AG09309 (cell line): ENCODE results near the gene PARD3B.

ENCODE experiments used
- DNase-seq: peaks from one replicate; pipeline ENCODE4 v3.0.0-alpha.2; 2010; ENCODE audit warnings: low read depth
- H3K4me3 ChIP-seq: 2 replicates; pipeline ENCODE4 v1.5.1; 2011; ENCODE audit warnings: mild to moderate bottlenecking, low read depth, low read length, moderate library complexity; ENCODE audit not compliant: control insufficient read depth
- TF ChIP-seq, protein P1 (sequence below): IDR thresholded peaks from 2 replicates; pipeline ENCODE4 v1.5.1; 2011; ENCODE audit warnings: mild to moderate bottlenecking, low read depth, low read length, inconsistent platforms; ENCODE audit not compliant: insufficient read depth, control insufficient read depth; ENCODE audit errors: missing control alignments

The PARD3B gene

GRCh38 chr2:204571911-204572310 lies 26.6 kb downstream of the PARD3B start:
- no peak for DNase-seq
- TF ChIP-seq, protein P1, sequence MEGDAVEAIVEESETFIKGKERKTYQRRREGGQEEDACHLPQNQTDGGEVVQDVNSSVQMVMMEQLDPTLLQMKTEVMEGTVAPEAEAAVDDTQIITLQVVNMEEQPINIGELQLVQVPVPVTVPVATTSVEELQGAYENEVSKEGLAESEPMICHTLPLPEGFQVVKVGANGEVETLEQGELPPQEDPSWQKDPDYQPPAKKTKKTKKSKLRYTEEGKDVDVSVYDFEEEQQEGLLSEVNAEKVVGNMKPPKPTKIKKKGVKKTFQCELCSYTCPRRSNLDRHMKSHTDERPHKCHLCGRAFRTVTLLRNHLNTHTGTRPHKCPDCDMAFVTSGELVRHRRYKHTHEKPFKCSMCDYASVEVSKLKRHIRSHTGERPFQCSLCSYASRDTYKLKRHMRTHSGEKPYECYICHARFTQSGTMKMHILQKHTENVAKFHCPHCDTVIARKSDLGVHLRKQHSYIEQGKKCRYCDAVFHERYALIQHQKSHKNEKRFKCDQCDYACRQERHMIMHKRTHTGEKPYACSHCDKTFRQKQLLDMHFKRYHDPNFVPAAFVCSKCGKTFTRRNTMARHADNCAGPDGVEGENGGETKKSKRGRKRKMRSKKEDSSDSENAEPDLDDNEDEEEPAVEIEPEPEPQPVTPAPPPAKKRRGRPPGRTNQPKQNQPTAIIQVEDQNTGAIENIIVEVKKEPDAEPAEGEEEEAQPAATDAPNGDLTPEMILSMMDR, result no peak
- no peak overlapping the region for H3K4me3 ChIP-seq

- H3K4me3 ChIP-seq, result no peak overlapping the region
- TF ChIP-seq, protein P1, result no peak
Observed at GRCh38 chr2:204573221-204573620, 27.9 kb downstream of the PARD3B start.

DNA sequence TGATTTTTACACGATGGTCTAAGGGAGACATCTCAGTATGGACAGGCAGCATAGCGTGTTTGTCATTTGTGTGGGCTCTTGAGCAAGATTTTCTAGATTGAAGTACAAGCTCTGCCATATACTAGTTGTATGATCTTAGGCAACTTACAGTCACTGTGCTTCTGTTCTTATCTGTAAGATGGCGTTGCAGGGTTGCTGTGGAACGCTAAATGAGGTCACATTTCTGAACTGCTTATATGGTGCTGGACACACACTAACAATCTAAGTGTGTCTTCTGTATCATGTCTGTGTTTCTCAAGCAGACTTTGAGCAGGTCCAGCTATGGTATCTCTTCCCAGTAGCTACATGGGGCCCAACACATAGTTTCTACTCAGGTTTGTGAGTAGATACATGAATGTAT lies 29.2 kb downstream of the PARD3B start:
- no peak overlapping the region for H3K4me3 ChIP-seq
- TF ChIP-seq, protein P1, result no peak
- DNase-seq, result no peak

More at GRCh38 chr2:204573221-204573620, 27.9 kb downstream of the PARD3B start:
- DNase-seq, result no peak

- no peak for DNase-seq
- no peak overlapping the region for H3K4me3 ChIP-seq
- TF ChIP-seq, protein P1, result no peak
Observed at GRCh38 chr2:204575463-204575862, 30.2 kb downstream of the PARD3B start.

DNA sequence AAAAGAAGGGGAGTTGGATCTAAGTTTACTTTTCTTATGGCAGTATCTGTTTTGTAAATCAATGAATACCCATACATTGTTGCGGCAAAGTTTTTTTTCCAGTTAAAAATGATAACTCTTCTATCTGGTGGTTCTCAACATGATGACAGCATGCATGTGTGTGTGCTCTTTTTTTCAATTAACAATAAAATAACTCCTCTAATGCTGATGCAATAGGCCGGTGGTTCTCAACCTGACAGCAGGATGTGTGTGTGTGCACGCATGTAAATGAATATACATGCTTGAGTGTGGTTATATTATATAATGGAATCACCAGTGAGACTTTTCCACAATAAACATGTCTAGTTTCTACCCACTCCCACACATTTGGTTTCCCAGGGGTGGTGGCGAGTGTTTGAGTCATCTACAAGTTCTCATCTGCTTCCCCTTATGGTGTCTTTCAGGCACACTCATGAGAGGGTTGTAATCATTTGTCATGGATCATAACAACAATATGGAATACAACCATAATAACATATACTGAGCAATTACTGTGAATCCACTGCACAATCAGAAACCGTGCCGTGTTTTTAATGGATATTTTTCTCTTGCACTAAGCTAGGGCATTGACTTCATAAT lies 31.2 kb downstream of the PARD3B start:
- no peak overlapping the region for H3K4me3 ChIP-seq
- TF ChIP-seq, protein P1, result no peak
- no peak for DNase-seq

DNA sequence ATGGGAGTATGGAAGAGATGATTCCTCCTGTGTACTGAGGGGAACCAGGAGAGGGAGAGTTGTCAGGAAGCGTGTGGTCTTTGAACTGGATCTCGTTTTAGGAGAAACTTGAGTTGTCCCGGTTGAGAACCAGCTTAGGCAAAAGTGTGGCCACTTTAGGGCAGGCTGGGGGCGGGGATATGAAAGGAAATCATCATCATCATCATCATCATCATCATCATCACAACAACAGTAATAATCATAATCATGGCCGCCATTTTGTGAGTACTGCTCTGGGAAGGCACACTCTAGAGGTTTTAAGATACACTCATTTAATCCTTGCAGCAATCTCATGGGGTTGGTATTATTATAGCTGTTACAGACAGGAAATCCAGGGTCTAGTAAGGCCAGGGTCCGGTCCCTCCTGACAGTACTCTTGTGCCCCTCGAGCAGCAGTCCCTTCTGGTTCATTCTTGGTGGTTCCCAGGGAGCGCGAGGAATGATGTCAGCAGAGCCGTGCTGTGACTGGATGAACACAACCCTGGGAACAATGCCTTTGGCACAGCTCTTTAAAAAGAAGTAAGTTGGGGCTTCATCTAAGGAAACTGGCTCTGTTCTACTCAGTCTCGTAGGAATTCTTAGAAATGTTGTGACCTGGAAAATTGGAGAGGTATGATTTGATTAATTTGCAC lies 33.8 kb downstream of the PARD3B start:
- DNase-seq, result no peak
- H3K4me3 ChIP-seq, result no peak overlapping the region
- TF ChIP-seq, protein P1, result no peak
